COLO668 (cell line): ENCODE data around the gene SGTB.
"Not testable (repeated sequence)": the region's sequence is repeated elsewhere in the genome, so short reads cannot be mapped to it uniquely, and the experiment has no call there.

Experiments
- DNase-seq: peaks from one replicate; lab custom pipeline; 2025; ENCODE audit not compliant: unreplicated experiment; lab: John Stamatoyannopoulos, UW

Gene SGTB

GRCh38 chr5:65674749-65675148 is 47.2 kb downstream of the SGTB start:
- DNase-seq: no peak

- DNase-seq: no peak
These were observed 49.1 kb downstream of the SGTB start for GRCh38 chr5:65672796-65673195.

- no peak for DNase-seq
These were observed 53.2 kb downstream of the SGTB start for GRCh38 chr5:65668696-65669095.

- DNase-seq: no peak
These were observed 57.9 kb downstream of the SGTB start for GRCh38 chr5:65663804-65664521.

GRCh38 chr5:65654713-65655112 is 67.2 kb downstream of the SGTB start:
- no peak for DNase-seq

- no peak for DNase-seq
These were observed 70.8 kb downstream of the SGTB start for GRCh38 chr5:65651144-65651543.

- DNase-seq: no peak
These were observed 74.0 kb downstream of the SGTB start for GRCh38 chr5:65647941-65648340.

GRCh38 chr5:65646938-65647337 is 75.0 kb downstream of the SGTB start:
- DNase-seq: no peak

GRCh38 chr5:65640240-65640639 is 81.7 kb downstream of the SGTB start:
- DNase-seq: no peak

- no peak for DNase-seq
These were observed 90.9 kb downstream of the SGTB start for GRCh38 chr5:65630981-65631380.

GRCh38 chr5:65625743-65626142 is 96.2 kb downstream of the SGTB start:
- no peak for DNase-seq

- DNase-seq: peak; percentile 76
These were observed 97.0 kb downstream of the SGTB start, which contains the start of the genes SHLD3 and TRAPPC13 for GRCh38 chr5:65624571-65625555. Gene SHLD3 (plus strand): TSS chr5:65625027. CDS start chr5:65629588, 4,561 bp downstream. Gene TRAPPC13 (plus strand): TSS chr5:65625027. CDS start chr5:65625061, 34 bp downstream.

- peak; percentile 85 for DNase-seq
These were observed 97.8 kb downstream of the SGTB start, which contains the start of gene TRIM23 for GRCh38 chr5:65624025-65624570. Gene TRIM23 (minus strand): TSS chr5:65624333. CDS start chr5:65624274, 59 bp downstream.

GRCh38 chr5:65623482-65623881 is 98.4 kb downstream of the SGTB start:
- no peak for DNase-seq

GRCh38 chr5:65621961-65622360 is 99.9 kb downstream of the SGTB start:
- DNase-seq: not testable (repeated sequence)

GRCh38 chr5:65620021-65620420 is 101.9 kb downstream of the SGTB start:
- DNase-seq: no peak
